Putamen (tissue), 1 donor: ENCODE measurements around the gene ABCC12.
"Not testable (repeated sequence)": the region's sequence is repeated elsewhere in the genome, so short reads cannot be mapped to it uniquely, and the experiment has no call there.

Source experiments
- DNase-seq: peaks from one replicate; pipeline ENCODE4 v3.0.0-alpha.2; 2016; ENCODE audit warnings: low spot score

Gene ABCC12

GRCh38 chr16:48155926-48156789 lies at the start of gene ABCC12:
Gene ABCC12 (minus strand): TSS chr16:48155993. CDS start chr16:48146424, 9,569 bp downstream.
- DNase-seq, result no peak

GRCh38 chr16:48204825-48205151 lies 49.0 kb upstream of the ABCC12 start:
- DNase-seq, result no peak

GRCh38 chr16:48203974-48204824 lies 48.4 kb upstream of the ABCC12 start:
- no peak for DNase-seq

GRCh38 chr16:48201515-48202201 lies 45.9 kb upstream of the ABCC12 start:
- no peak for DNase-seq

- DNase-seq, result no peak
Measured at GRCh38 chr16:48197294-48197693, 41.5 kb upstream of the ABCC12 start.

GRCh38 chr16:48194828-48195556 lies 39.2 kb upstream of the ABCC12 start:
- DNase-seq, result no peak

- DNase-seq, result no peak
Measured at GRCh38 chr16:48193846-48194245, 38.1 kb upstream of the ABCC12 start.

GRCh38 chr16:48188449-48189102 lies 32.8 kb upstream of the ABCC12 start:
- DNase-seq, result no peak

GRCh38 chr16:48187779-48188178 lies 32.0 kb upstream of the ABCC12 start:
- no peak for DNase-seq

GRCh38 chr16:48184681-48185080 lies 28.9 kb upstream of the ABCC12 start:
- DNase-seq, result no peak

GRCh38 chr16:48182979-48183537 lies 27.3 kb upstream of the ABCC12 start:
- no peak for DNase-seq

- not testable (repeated sequence) for DNase-seq
Measured at GRCh38 chr16:48181746-48182520, 26.1 kb upstream of the ABCC12 start.

- no peak for DNase-seq
Measured at GRCh38 chr16:48180868-48181480, 25.2 kb upstream of the ABCC12 start.

GRCh38 chr16:48176635-48177408 lies 21.0 kb upstream of the ABCC12 start:
- DNase-seq, result no peak

GRCh38 chr16:48173889-48174288 lies 18.1 kb upstream of the ABCC12 start:
- DNase-seq, result no peak

GRCh38 chr16:48172682-48173081 lies 16.9 kb upstream of the ABCC12 start:
- no peak for DNase-seq

GRCh38 chr16:48169896-48170295 lies 14.1 kb upstream of the ABCC12 start:
- no peak for DNase-seq

- no peak for DNase-seq
Measured at GRCh38 chr16:48168075-48168474, 12.3 kb upstream of the ABCC12 start.

GRCh38 chr16:48166617-48167016 lies 10.8 kb upstream of the ABCC12 start:
- DNase-seq, result not testable (repeated sequence)
